SK-N-SH (cell line): ENCODE data around the gene TMCC3. TPM values are rescaled to one million over a fixed set of nuclear protein-coding genes. Genes with fewer than 3 reads are reported as not detected.

Experiments used
- CTCF ChIA-PET: fragments of 300-600, 350-600 bp; formaldehyde crosslinking; extraction: SDS; loops from one replicate; lab custom pipeline; 2021; lab: Yijun Ruan, JAX
- POLR2A ChIA-PET: fragments of 350-600 bp; sonication (Branson Sonifier 250); formaldehyde crosslinking; extraction: SDS; loops from one replicate; lab custom pipeline; 2020; ENCODE audit warnings: antibody characterized with exemption, inconsistent platforms; lab: Yijun Ruan, JAX
- DNase-seq: peaks from one replicate; pipeline ENCODE4 v3.0.0; 2012
- H2AFZ ChIP-seq: fragments of 200-600 bp; sonication (generic); 2 replicates; pipeline ENCODE4 v1.8.1; 2016; ENCODE audit warnings: antibody characterized with exemption, mild to moderate bottlenecking, low read depth
- H3F3A ChIP-seq: fragments of 200-600 bp; sonication (generic); replicated peaks from 2 replicates; pipeline ENCODE3; 2016; ENCODE audit warnings: antibody characterized with exemption, mild to moderate bottlenecking; ENCODE audit not compliant: insufficient read depth
- H3K27ac ChIP-seq, 2 experiments: fragments of 200-500 bp in 1 of 2; fragments of 200-600 bp in 1 of 2; sonication (Bioruptor generic) in 1 of 2; sonication (generic), shearing (Covaris generic) in 1 of 2; 2 replicates each; pipeline versions ENCODE4 v1.5.1 to v1.6.1; 2014 to 2016; ENCODE audit warnings: low read depth in 2 of 2, inconsistent platforms in 1 of 2, low read length in 1 of 2, mild to moderate bottlenecking in 1 of 2, mixed read lengths in 1 of 2
- H3K27me3 ChIP-seq: fragments of 200-600 bp; sonication (generic), shearing (Covaris generic); 2 replicates; pipeline ENCODE4 v1.6.1; 2016; ENCODE audit warnings: mixed run types; ENCODE audit not compliant: insufficient read depth
- H3K36me3 ChIP-seq, 2 experiments: fragments of 200-500 bp in 1 of 2; fragments of 200-600 bp in 1 of 2; sonication (Bioruptor generic) in 1 of 2; sonication (generic) in 1 of 2; replicated peaks in 1 of 2; 2 replicates each; pipeline versions ENCODE3 to v1.5.1; 2014 to 2016; ENCODE audit warnings: low read length in 1 of 2, mild to moderate bottlenecking in 1 of 2; ENCODE audit not compliant: insufficient read depth in 2 of 2, control insufficient read depth in 1 of 2
- H3K4me1 ChIP-seq, 2 experiments: fragments of 200-500 bp in 1 of 2; fragments of 200-600 bp in 1 of 2; sonication (Bioruptor generic) in 1 of 2; sonication (generic), shearing (Covaris generic) in 1 of 2; 2 replicates each; pipeline versions ENCODE4 v1.5.1 to v1.6.1; 2014 to 2016; ENCODE audit warnings: low read depth in 1 of 2, low read length in 1 of 2, mixed run types in 1 of 2; ENCODE audit not compliant: insufficient read depth in 2 of 2, control insufficient read depth in 1 of 2
- H3K4me2 ChIP-seq: fragments of 200-600 bp; sonication (generic), shearing (Covaris generic); 2 replicates; pipeline ENCODE4 v1.6.1; 2017; ENCODE audit warnings: mixed run types
- H3K4me3 ChIP-seq, 2 experiments: fragments of 200-500 bp in 1 of 2; fragments of 200-600 bp in 1 of 2; sonication (Bioruptor generic) in 1 of 2; sonication (generic), shearing (Covaris generic) in 1 of 2; 2 replicates each; pipeline versions ENCODE4 v1.5.1 to v1.8.1; 2014 to 2016; ENCODE audit warnings: low read depth in 2 of 2, inconsistent platforms in 1 of 2, low read length in 1 of 2, mild to moderate bottlenecking in 1 of 2, mixed read lengths in 1 of 2, moderate library complexity in 1 of 2
- H3K79me2 ChIP-seq: fragments of 200-600 bp; sonication (generic); 2 replicates; pipeline ENCODE4 v1.8.1; 2017; ENCODE audit warnings: mild to moderate bottlenecking; ENCODE audit not compliant: insufficient read depth
- H3K9ac ChIP-seq: fragments of 200-600 bp; sonication (generic); 2 replicates; pipeline ENCODE4 v1.6.1; 2017; ENCODE audit warnings: mixed run types
- H3K9me2 ChIP-seq: fragments of 200-600 bp; sonication (generic); 2 replicates; pipeline ENCODE4 v1.6.1; 2017; ENCODE audit warnings: mixed run types
- H3K9me3 ChIP-seq: fragments of 200-600 bp; sonication (generic); 2 replicates; pipeline ENCODE4 v1.6.1; 2017; ENCODE audit warnings: mixed run types, mild to moderate bottlenecking, moderate library complexity
- H4K20me1 ChIP-seq: fragments of 200-600 bp; sonication (generic); 2 replicates; pipeline ENCODE4 v1.6.1; 2017; ENCODE audit warnings: mild to moderate bottlenecking, mixed run types; ENCODE audit not compliant: insufficient read depth
- ELF1 ChIP-seq: IDR thresholded peaks from 2 replicates; pipeline ENCODE4 v1.4.0; 2012
- EP300 ChIP-seq, 2 experiments: IDR thresholded peaks; 2 replicates each; pipeline versions ENCODE4 v1.4.0 to v1.6.1; 2012; ENCODE audit warnings: borderline replicate concordance in 1 of 2, low read depth in 1 of 2, low read length in 1 of 2
- EZH2phosphoT487 ChIP-seq: fragments of 200-600 bp; sonication (generic); IDR thresholded peaks from 2 replicates; pipeline ENCODE4 v1.6.1; 2017; ENCODE audit warnings: low read depth, mixed run types, mild to moderate bottlenecking, antibody characterized with exemption, moderate library complexity, borderline replicate concordance
- GABPA ChIP-seq: IDR thresholded peaks from 2 replicates; pipeline ENCODE4 v1.4.0; 2012; ENCODE audit warnings: low read depth, mild to moderate bottlenecking
- GATA2 ChIP-seq: sonication (generic); formaldehyde crosslinking; IDR thresholded peaks from 2 replicates; pipeline ENCODE4 v1.5.0; 2020; ENCODE audit warnings: mild to moderate bottlenecking, missing genetic modification reagents
- JUND ChIP-seq: IDR thresholded peaks from 2 replicates; pipeline ENCODE4 v1.4.0; 2012
- NRF1 ChIP-seq: IDR thresholded peaks from 2 replicates; pipeline ENCODE4 v1.6.1; 2012; ENCODE audit warnings: low read depth, mild to moderate bottlenecking, low read length
- RAD21 ChIP-seq: IDR thresholded peaks from 2 replicates; pipeline ENCODE4 v1.6.1; 2012; ENCODE audit warnings: mild to moderate bottlenecking, low read length
- RFX5 ChIP-seq: IDR thresholded peaks from 2 replicates; pipeline ENCODE4 v1.6.1; 2012; ENCODE audit warnings: mild to moderate bottlenecking, improper control_type of control experiment, low read length
- SMC3 ChIP-seq: IDR thresholded peaks from 2 replicates; pipeline ENCODE4 v1.6.1; 2012; ENCODE audit warnings: low read depth, low read length, improper control_type of control experiment
- TAF1 ChIP-seq: IDR thresholded peaks from 2 replicates; pipeline ENCODE4 v1.6.1; 2012; ENCODE audit warnings: low read depth, mild to moderate bottlenecking, low read length, moderate library complexity, borderline replicate concordance
- TCF12 ChIP-seq: IDR thresholded peaks from 2 replicates; pipeline ENCODE4 v1.4.0; 2012
- TEAD4 ChIP-seq: IDR thresholded peaks from 2 replicates; pipeline ENCODE4 v1.4.0; 2012; ENCODE audit warnings: mild to moderate bottlenecking, borderline replicate concordance; ENCODE audit not compliant: insufficient read depth
- WGBS: methylation state at CpG from one replicate; pipeline ENCODE4 v1.1.6; 2017; ENCODE audit warnings: low lambda C conversion rate; 5-methylcytosine and 5-hydroxymethylcytosine counted together
- polyA plus RNA-seq, 3 experiments: library from polyadenylated mRNA; depleted of rRNA; stranded (reverse); fragments of >200 nt; gene quantifications; 2 replicates each; pipeline ENCODE4 v1.2.3, GENCODE V29; 2012
- TF ChIP-seq, protein P1 (sequence below): fragments of 150-350 bp; IDR thresholded peaks from 2 replicates; pipeline ENCODE4 v1.6.1; 2017; ENCODE audit warnings: antibody characterized with exemption, low read length, low read depth, borderline replicate concordance
- TF ChIP-seq, protein P2 (sequence below): IDR thresholded peaks from 2 replicates; pipeline ENCODE4 v1.4.0; 2012; ENCODE audit warnings: low read depth, borderline replicate concordance

The TMCC3 gene
- polyA plus RNA-seq, 1 of the 3 experiments (the other 2 are of a cell fraction), result 0.53 TPM

DNA sequence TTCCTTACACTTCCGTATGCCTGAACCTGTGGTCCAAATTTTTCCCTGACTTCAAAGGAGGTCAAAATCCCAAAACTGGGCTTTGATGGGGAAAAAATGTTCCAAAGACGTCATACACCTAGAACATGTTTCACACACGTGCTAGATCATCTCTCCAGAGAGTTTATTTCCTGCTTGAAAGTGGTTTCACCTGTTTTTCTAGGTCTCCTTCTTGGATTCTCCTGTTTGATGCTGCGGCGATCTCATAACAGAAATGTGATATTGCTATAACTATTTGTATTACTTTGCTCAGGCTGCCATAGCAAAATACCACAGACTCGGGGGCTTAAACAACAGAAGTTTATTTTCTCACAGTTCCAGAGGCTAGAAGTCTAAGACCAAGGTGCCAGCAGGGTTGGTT, 19.7 kb upstream of the TMCC3 start:
- ChIA-PET POLR2A (no interaction called here), CTCF (interaction anchor here (1.0 kb wide), 1 partner anchor 10 kb away, joined by 3 read pairs; no protein-coding TSS in a partner anchor)
- Histone ChIP-seq H4K20me1 (no peaks in the 10 kb centered on the region), H3K27ac (no peak overlapping the region), H3K27me3 (no peaks in the 10 kb centered on the region), H3K4me3 (no peak overlapping the region), H3K4me2 (no peak overlapping the region), H3K9me2 (no peaks in the 10 kb centered on the region), H2AFZ (no peak overlapping the region), H3F3A (no peaks in the 10 kb centered on the region), H3K9me3 (no peaks in the 10 kb centered on the region), H3K4me1 (no peaks in the 10 kb centered on the region), H3K36me3 (no peaks in the 10 kb centered on the region), H3K79me2 (no peaks in the 10 kb centered on the region), H3K9ac (no peak overlapping the region)
- no peak for DNase-seq
- TF ChIP-seq GATA2, result no peak
- no peak for TF ChIP-seq RAD21
- TF ChIP-seq, protein P1, sequence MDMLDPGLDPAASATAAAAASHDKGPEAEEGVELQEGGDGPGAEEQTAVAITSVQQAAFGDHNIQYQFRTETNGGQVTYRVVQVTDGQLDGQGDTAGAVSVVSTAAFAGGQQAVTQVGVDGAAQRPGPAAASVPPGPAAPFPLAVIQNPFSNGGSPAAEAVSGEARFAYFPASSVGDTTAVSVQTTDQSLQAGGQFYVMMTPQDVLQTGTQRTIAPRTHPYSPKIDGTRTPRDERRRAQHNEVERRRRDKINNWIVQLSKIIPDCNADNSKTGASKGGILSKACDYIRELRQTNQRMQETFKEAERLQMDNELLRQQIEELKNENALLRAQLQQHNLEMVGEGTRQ, result no peak
- TF ChIP-seq, protein P2, sequence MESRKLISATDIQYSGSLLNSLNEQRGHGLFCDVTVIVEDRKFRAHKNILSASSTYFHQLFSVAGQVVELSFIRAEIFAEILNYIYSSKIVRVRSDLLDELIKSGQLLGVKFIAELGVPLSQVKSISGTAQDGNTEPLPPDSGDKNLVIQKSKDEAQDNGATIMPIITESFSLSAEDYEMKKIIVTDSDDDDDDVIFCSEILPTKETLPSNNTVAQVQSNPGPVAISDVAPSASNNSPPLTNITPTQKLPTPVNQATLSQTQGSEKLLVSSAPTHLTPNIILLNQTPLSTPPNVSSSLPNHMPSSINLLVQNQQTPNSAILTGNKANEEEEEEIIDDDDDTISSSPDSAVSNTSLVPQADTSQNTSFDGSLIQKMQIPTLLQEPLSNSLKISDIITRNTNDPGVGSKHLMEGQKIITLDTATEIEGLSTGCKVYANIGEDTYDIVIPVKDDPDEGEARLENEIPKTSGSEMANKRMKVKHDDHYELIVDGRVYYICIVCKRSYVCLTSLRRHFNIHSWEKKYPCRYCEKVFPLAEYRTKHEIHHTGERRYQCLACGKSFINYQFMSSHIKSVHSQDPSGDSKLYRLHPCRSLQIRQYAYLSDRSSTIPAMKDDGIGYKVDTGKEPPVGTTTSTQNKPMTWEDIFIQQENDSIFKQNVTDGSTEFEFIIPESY, result no peak
- TF ChIP-seq TAF1, result no peak
- no peak for TF ChIP-seq JUND
- TF ChIP-seq TEAD4, result no peak
- no peak for TF ChIP-seq EZH2phosphoT487
- no peak for TF ChIP-seq TCF12
- no peak for TF ChIP-seq SMC3
- TF ChIP-seq RFX5, result no peak
- TF ChIP-seq GABPA, result no peak
- 64% methylated on average over 6 of the region's 6 CpGs for WGBS

DNA sequence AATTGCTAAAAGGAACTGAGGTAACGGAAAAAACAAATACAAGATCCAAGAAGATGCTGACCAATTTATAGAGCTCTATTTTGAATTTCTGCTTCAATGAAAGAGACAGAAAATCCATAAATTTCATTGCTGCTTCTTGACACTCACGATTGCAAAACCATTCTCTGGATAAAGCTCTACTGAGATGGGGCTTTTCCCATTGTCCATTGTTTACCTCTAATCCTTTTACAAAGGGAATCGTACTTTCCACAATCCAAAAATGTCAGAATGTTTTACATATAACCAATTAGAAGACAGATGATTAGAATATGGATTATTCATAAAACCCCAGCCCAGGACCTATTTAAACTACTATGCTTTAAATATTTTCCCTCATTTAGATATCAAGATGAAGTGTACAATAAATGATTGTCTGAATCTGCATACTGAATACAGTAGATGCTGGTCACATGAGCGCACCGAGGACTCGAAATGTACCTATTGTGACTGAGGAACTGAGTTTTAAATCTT, 16.7 kb upstream of the TMCC3 start:
- H3K4me1 ChIP-seq, result no peaks in the 10 kb centered on the region
- 63% methylated on average over 6 of the region's 6 CpGs for WGBS
- no peak overlapping the region for H3K4me2 ChIP-seq
- H3F3A ChIP-seq, result no peaks in the 10 kb centered on the region
- H3K9me3 ChIP-seq, result no peaks in the 10 kb centered on the region
- H3K9ac ChIP-seq, result no peak overlapping the region
- no peaks in the 10 kb centered on the region for H3K36me3 ChIP-seq
- H3K79me2 ChIP-seq, result no peaks in the 10 kb centered on the region
- ChIA-PET POLR2A (no interaction called here), CTCF (interaction anchor here (1.1 kb wide), 1 partner anchor 11 kb away, joined by 3 read pairs; no protein-coding TSS in a partner anchor)
- no peak overlapping the region for H3K27ac ChIP-seq
- TF ChIP-seq EP300 (IDR thresholded peaks at IDR 0.05; ENCODE audit: borderline replicate concordance in 1 of 2, low read depth in 1 of 2, low read length in 1 of 2), result no peak
- TF ChIP-seq TAF1, result no peak
- TF ChIP-seq, protein P1, result no peak
- TF ChIP-seq NRF1, result no peak
- TF ChIP-seq ELF1, result no peak
- DNase-seq, result no peak
- H3K9me2 ChIP-seq, result no peaks in the 10 kb centered on the region
- no peak overlapping the region for H3K4me3 ChIP-seq
- no peak overlapping the region for H2AFZ ChIP-seq
- H4K20me1 ChIP-seq, result no peaks in the 10 kb centered on the region
- H3K27me3 ChIP-seq, result no peaks in the 10 kb centered on the region
